ENCODE data around the gene SLC25A28. TPM values are rescaled to one million over a fixed set of nuclear protein-coding genes. Genes with fewer than 3 reads are reported as not detected.
"Not testable (repeated sequence)": the region's sequence is repeated elsewhere in the genome, so short reads cannot be mapped to it uniquely, and the experiment has no call there.

Gene SLC25A28
- total RNA-seq, 1 experiment from 2014 or later: 20.7 TPM

GRCh38 chr10:99617696-99618095 is 2.5 kb downstream of the SLC25A28 start:
- Histone ChIP-seq H3K4me1 (replicated peaks) (peaks cover 18% of the 10 kb centered on the region), H3K27me3 (replicated peaks) (no peaks in the 10 kb centered on the region), H3K36me3 (peaks cover 47% of the 10 kb centered on the region), H3K9me3 (replicated peaks) (no peaks in the 10 kb centered on the region; the same call in 1 of the 2 replicates), H3K4me3 (no peak overlapping the region), H3K27ac (no peak overlapping the region)
- no peak for DNase-seq (ENCODE audit: low read depth in 1 of 2, low spot score in 2 of 2)

GRCh38 chr10:99615426-99615825 is 4.8 kb downstream of the SLC25A28 start:
- Histone ChIP-seq H3K27ac (no peak overlapping the region), H3K27me3 (replicated peaks) (no peaks in the 10 kb centered on the region), H3K4me3 (no peak overlapping the region), H3K9me3 (replicated peaks) (no peaks in the 10 kb centered on the region), H3K36me3 (peaks cover 65% of the 10 kb centered on the region), H3K4me1 (replicated peaks) (peaks cover 14% of the 10 kb centered on the region)
- DNase-seq (ENCODE audit: low read depth in 1 of 2, low spot score in 2 of 2): no peak

- Histone ChIP-seq H3K36me3 (peaks cover 52% of the 10 kb centered on the region), H3K27ac (no peak overlapping the region), H3K4me1 (replicated peaks) (no peaks in the 10 kb centered on the region), H3K9me3 (replicated peaks) (no peaks in the 10 kb centered on the region), H3K27me3 (replicated peaks) (no peaks in the 10 kb centered on the region), H3K4me3 (no peak overlapping the region)
- peak in 1 of 2 experiments; percentile 52 for DNase-seq (ENCODE audit: low read depth in 1 of 2, low spot score in 2 of 2)
Measured at GRCh38 chr10:99612167-99612831, 7.9 kb downstream of the SLC25A28 start.

GRCh38 chr10:99611326-99611725 is 8.9 kb downstream of the SLC25A28 start:
- DNase-seq (ENCODE audit: low read depth in 1 of 2, low spot score in 2 of 2): no peak
- Histone ChIP-seq H3K4me3 (no peak overlapping the region), H3K36me3 (peaks cover 43% of the 10 kb centered on the region), H3K27ac (no peak overlapping the region), H3K4me1 (replicated peaks) (no peaks in the 10 kb centered on the region), H3K27me3 (replicated peaks) (no peaks in the 10 kb centered on the region), H3K9me3 (replicated peaks) (no peaks in the 10 kb centered on the region)

- Histone ChIP-seq H3K27ac (no peak overlapping the region), H3K9me3 (replicated peaks) (no peaks in the 10 kb centered on the region), H3K4me1 (replicated peaks) (no peaks in the 10 kb centered on the region), H3K4me3 (no peak overlapping the region), H3K27me3 (replicated peaks) (no peaks in the 10 kb centered on the region), H3K36me3 (peaks cover 41% of the 10 kb centered on the region)
- no peak for DNase-seq (ENCODE audit: low read depth in 1 of 2, low spot score in 2 of 2)
Measured at GRCh38 chr10:99610221-99610620, 10.0 kb downstream of the SLC25A28 start.

- DNase-seq (ENCODE audit: low read depth in 1 of 2, low spot score in 2 of 2): no peak
- H3K9me3 ChIP-seq (replicated peaks): no peaks in the 10 kb centered on the region
- peaks cover 37% of the 10 kb centered on the region for H3K36me3 ChIP-seq
- no peak overlapping the region for H3K4me3 ChIP-seq
- no peak overlapping the region for H3K27ac ChIP-seq
- H3K4me1 ChIP-seq (replicated peaks): no peaks in the 10 kb centered on the region
- no peaks in the 10 kb centered on the region for H3K27me3 ChIP-seq (replicated peaks)
Measured at GRCh38 chr10:99609186-99609585, 11.1 kb downstream of the SLC25A28 start.

- H3K27ac ChIP-seq: no peak overlapping the region
- H3K27me3 ChIP-seq (replicated peaks): no peaks in the 10 kb centered on the region
- no peaks in the 10 kb centered on the region for H3K4me1 ChIP-seq (replicated peaks)
- no peak for DNase-seq (ENCODE audit: low read depth in 1 of 2, low spot score in 2 of 2)
- H3K36me3 ChIP-seq: peaks cover 11% of the 10 kb centered on the region
- no peaks in the 10 kb centered on the region for H3K9me3 ChIP-seq (replicated peaks)
- no peak overlapping the region for H3K4me3 ChIP-seq
Measured at GRCh38 chr10:99605351-99605750, 14.9 kb downstream of the SLC25A28 start.

GRCh38 chr10:99604862-99605261 is 15.4 kb downstream of the SLC25A28 start:
- H3K9me3 ChIP-seq (replicated peaks): no peaks in the 10 kb centered on the region
- no peaks in the 10 kb centered on the region for H3K4me1 ChIP-seq (replicated peaks)
- DNase-seq (ENCODE audit: low read depth in 1 of 2, low spot score in 2 of 2): no peak
- no peak overlapping the region for H3K4me3 ChIP-seq
- H3K27me3 ChIP-seq (replicated peaks): no peaks in the 10 kb centered on the region
- H3K36me3 ChIP-seq: peaks cover 6% of the 10 kb centered on the region; the same call in 1 of the 2 replicates
- no peak overlapping the region for H3K27ac ChIP-seq

- H3K36me3 ChIP-seq: no peaks in the 10 kb centered on the region
- no peak for DNase-seq (ENCODE audit: low read depth in 1 of 2, low spot score in 2 of 2)
- no peaks in the 10 kb centered on the region; the same call in 1 of the 2 replicates for H3K4me1 ChIP-seq (replicated peaks)
- no peak overlapping the region for H3K4me3 ChIP-seq
- no peaks in the 10 kb centered on the region for H3K27me3 ChIP-seq (replicated peaks)
- no peak overlapping the region for H3K27ac ChIP-seq
- no peaks in the 10 kb centered on the region for H3K9me3 ChIP-seq (replicated peaks)
Measured at GRCh38 chr10:99598781-99599509, 21.3 kb downstream of the SLC25A28 start.

- H3K27me3 ChIP-seq (replicated peaks): no peaks in the 10 kb centered on the region
- H3K27ac ChIP-seq: no peak overlapping the region
- no peaks in the 10 kb centered on the region for H3K9me3 ChIP-seq (replicated peaks)
- no peak for DNase-seq (ENCODE audit: low read depth in 1 of 2, low spot score in 2 of 2)
- no peaks in the 10 kb centered on the region; the same call in 1 of the 2 replicates for H3K4me1 ChIP-seq (replicated peaks)
- no peaks in the 10 kb centered on the region for H3K36me3 ChIP-seq
- no peak overlapping the region for H3K4me3 ChIP-seq
Measured at GRCh38 chr10:99598011-99598410, 22.2 kb downstream of the SLC25A28 start.

- H3K36me3 ChIP-seq; H3K9me3 ChIP-seq (replicated peaks); H3K27ac ChIP-seq; H3K4me1 ChIP-seq (replicated peaks); DNase-seq (ENCODE audit: low read depth in 1 of 2, low spot score in 2 of 2); H3K27me3 ChIP-seq (replicated peaks); H3K4me3 ChIP-seq: not testable (repeated sequence)
Measured at GRCh38 chr10:99596708-99597107, 23.5 kb downstream of the SLC25A28 start.

- H3K27ac ChIP-seq: no peak overlapping the region
- no peak for DNase-seq (ENCODE audit: low read depth in 1 of 2, low spot score in 2 of 2)
- no peaks in the 10 kb centered on the region for H3K27me3 ChIP-seq (replicated peaks)
- no peaks in the 10 kb centered on the region for H3K36me3 ChIP-seq
- H3K4me1 ChIP-seq (replicated peaks): no peaks in the 10 kb centered on the region; the same call in 1 of the 2 replicates
- H3K9me3 ChIP-seq (replicated peaks): no peaks in the 10 kb centered on the region
- H3K4me3 ChIP-seq: no peak overlapping the region
Measured at GRCh38 chr10:99595770-99596465, 24.3 kb downstream of the SLC25A28 start.

GRCh38 chr10:99595236-99595635 is 25.0 kb downstream of the SLC25A28 start:
- H3K27ac ChIP-seq: no peak overlapping the region
- H3K27me3 ChIP-seq (replicated peaks): no peaks in the 10 kb centered on the region
- DNase-seq (ENCODE audit: low read depth in 1 of 2, low spot score in 2 of 2): no peak
- no peaks in the 10 kb centered on the region; the same call in 1 of the 2 replicates for H3K4me1 ChIP-seq (replicated peaks)
- H3K4me3 ChIP-seq: no peak overlapping the region
- no peaks in the 10 kb centered on the region for H3K36me3 ChIP-seq
- no peaks in the 10 kb centered on the region for H3K9me3 ChIP-seq (replicated peaks)

GRCh38 chr10:99593312-99593711 is 26.9 kb downstream of the SLC25A28 start:
- no peak overlapping the region for H3K27ac ChIP-seq
- no peaks in the 10 kb centered on the region for H3K36me3 ChIP-seq
- H3K9me3 ChIP-seq (replicated peaks): no peaks in the 10 kb centered on the region
- H3K4me1 ChIP-seq (replicated peaks): no peaks in the 10 kb centered on the region; the same call in 1 of the 2 replicates
- DNase-seq (ENCODE audit: low read depth in 1 of 2, low spot score in 2 of 2): no peak
- no peak overlapping the region for H3K4me3 ChIP-seq
- H3K27me3 ChIP-seq (replicated peaks): 0 out of 2 replicates have a peak, but pooled peaks cover 2% of the 10 kb centered on the region
